Measurements from ENCODE around the gene SMYD2.
A peak's percentile ranks its signal among the peaks of the same experiment; 100 is the strongest.

Gene SMYD2

DNA sequence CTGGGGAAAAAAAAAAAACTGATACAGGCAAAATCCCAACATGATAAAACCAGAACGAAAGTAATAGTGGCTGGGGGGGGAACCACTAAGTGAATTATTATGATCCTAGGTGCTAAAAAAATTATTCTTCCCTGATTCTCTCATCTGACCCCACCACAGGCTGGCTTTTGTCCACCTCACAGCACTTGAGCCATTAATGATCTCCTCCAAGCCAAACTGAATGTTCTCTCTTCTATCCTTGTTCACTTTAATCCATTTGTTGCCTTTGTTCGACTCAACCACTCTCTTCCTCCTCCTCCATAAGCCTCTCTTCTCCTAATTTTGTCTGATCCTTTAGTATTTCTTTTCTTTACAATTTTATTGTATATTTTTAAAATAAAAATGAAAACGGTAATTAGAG, 16.0 kb upstream of the SMYD2 start:
- H3K4me2 ChIP-seq (ENCODE audit: insufficient read depth, low read length): no peak overlapping the region
- H3K4me1 ChIP-seq (ENCODE audit: insufficient read depth, low read length): peaks cover 4% of the 10 kb centered on the region
- H4K20me1 ChIP-seq (ENCODE audit: insufficient read depth, low read length): no peaks in the 10 kb centered on the region
- no peak overlapping the region for H3K27ac ChIP-seq (ENCODE audit: low read length)
- H3K9ac ChIP-seq (ENCODE audit: low read depth, low read length): no peak overlapping the region
- H3K4me3 ChIP-seq (ENCODE audit: low read depth in 1 of 2, low read length in 2 of 2): no peak overlapping the region
- no peaks in the 10 kb centered on the region for H3K36me3 ChIP-seq (ENCODE audit: insufficient read depth, low read length)
- no peak for ATAC-seq (ENCODE audit: insufficient read depth, low read depth)
- H3K27me3 ChIP-seq (ENCODE audit: insufficient read depth, low read length, poor library complexity): peaks cover 32% of the 10 kb centered on the region
- no peak for TF ChIP-seq EZH2 (IDR thresholded peaks at IDR 0.05; ENCODE audit: borderline replicate concordance, low read depth, low read length, severe bottlenecking)
- TF ChIP-seq, protein P1, sequence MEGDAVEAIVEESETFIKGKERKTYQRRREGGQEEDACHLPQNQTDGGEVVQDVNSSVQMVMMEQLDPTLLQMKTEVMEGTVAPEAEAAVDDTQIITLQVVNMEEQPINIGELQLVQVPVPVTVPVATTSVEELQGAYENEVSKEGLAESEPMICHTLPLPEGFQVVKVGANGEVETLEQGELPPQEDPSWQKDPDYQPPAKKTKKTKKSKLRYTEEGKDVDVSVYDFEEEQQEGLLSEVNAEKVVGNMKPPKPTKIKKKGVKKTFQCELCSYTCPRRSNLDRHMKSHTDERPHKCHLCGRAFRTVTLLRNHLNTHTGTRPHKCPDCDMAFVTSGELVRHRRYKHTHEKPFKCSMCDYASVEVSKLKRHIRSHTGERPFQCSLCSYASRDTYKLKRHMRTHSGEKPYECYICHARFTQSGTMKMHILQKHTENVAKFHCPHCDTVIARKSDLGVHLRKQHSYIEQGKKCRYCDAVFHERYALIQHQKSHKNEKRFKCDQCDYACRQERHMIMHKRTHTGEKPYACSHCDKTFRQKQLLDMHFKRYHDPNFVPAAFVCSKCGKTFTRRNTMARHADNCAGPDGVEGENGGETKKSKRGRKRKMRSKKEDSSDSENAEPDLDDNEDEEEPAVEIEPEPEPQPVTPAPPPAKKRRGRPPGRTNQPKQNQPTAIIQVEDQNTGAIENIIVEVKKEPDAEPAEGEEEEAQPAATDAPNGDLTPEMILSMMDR (IDR thresholded peaks at IDR 0.05; ENCODE audit: borderline replicate concordance, extremely low read depth, low read length, poor library complexity, severe bottlenecking): no peak
- no peaks in the 10 kb centered on the region for H3K9me3 ChIP-seq (ENCODE audit: insufficient read depth, low read length, severe bottlenecking)
- no peak overlapping the region for H2AFZ ChIP-seq (ENCODE audit: low read depth, low read length)
- H3K79me2 ChIP-seq (ENCODE audit: insufficient read depth, low read length): no peaks in the 10 kb centered on the region
- no peak for DNase-seq

GRCh38 chr1:214270097-214270650, 10.8 kb upstream of the SMYD2 start:
- no peaks in the 10 kb centered on the region for H3K79me2 ChIP-seq (ENCODE audit: insufficient read depth, low read length)
- no peaks in the 10 kb centered on the region for H3K9me3 ChIP-seq (ENCODE audit: insufficient read depth, low read length, severe bottlenecking)
- H3K36me3 ChIP-seq (ENCODE audit: insufficient read depth, low read length): no peaks in the 10 kb centered on the region
- no peak for ATAC-seq (ENCODE audit: insufficient read depth, low read depth)
- H3K4me3 ChIP-seq (ENCODE audit: low read depth in 1 of 2, low read length in 2 of 2): no peak overlapping the region
- H3K4me1 ChIP-seq (ENCODE audit: insufficient read depth, low read length): no peaks in the 10 kb centered on the region
- DNase-seq: no peak
- H3K27me3 ChIP-seq (ENCODE audit: insufficient read depth, low read length, poor library complexity): peaks cover 10% of the 10 kb centered on the region
- no peak overlapping the region for H3K4me2 ChIP-seq (ENCODE audit: insufficient read depth, low read length)
- H3K9ac ChIP-seq (ENCODE audit: low read depth, low read length): no peak overlapping the region
- TF ChIP-seq EZH2 (IDR thresholded peaks at IDR 0.05; ENCODE audit: borderline replicate concordance, low read depth, low read length, severe bottlenecking): no peak
- TF ChIP-seq, protein P1 (IDR thresholded peaks at IDR 0.05; ENCODE audit: borderline replicate concordance, extremely low read depth, low read length, poor library complexity, severe bottlenecking): no peak
- no peaks in the 10 kb centered on the region for H4K20me1 ChIP-seq (ENCODE audit: insufficient read depth, low read length)
- no peak overlapping the region for H2AFZ ChIP-seq (ENCODE audit: low read depth, low read length)
- no peak overlapping the region for H3K27ac ChIP-seq (ENCODE audit: low read length)

GRCh38 chr1:214271174-214271858, 9.6 kb upstream of the SMYD2 start:
- H3K4me3 ChIP-seq (ENCODE audit: low read depth in 1 of 2, low read length in 2 of 2): no peak overlapping the region
- no peaks in the 10 kb centered on the region for H3K79me2 ChIP-seq (ENCODE audit: insufficient read depth, low read length)
- ATAC-seq (ENCODE audit: insufficient read depth, low read depth): no peak
- H3K9me3 ChIP-seq (ENCODE audit: insufficient read depth, low read length, severe bottlenecking): no peaks in the 10 kb centered on the region
- H3K36me3 ChIP-seq (ENCODE audit: insufficient read depth, low read length): no peaks in the 10 kb centered on the region
- H3K27me3 ChIP-seq (ENCODE audit: insufficient read depth, low read length, poor library complexity): peaks cover 5% of the 10 kb centered on the region
- TF ChIP-seq, protein P1 (IDR thresholded peaks at IDR 0.05; ENCODE audit: borderline replicate concordance, extremely low read depth, low read length, poor library complexity, severe bottlenecking): peak; percentile 38
- TF ChIP-seq EZH2 (IDR thresholded peaks at IDR 0.05; ENCODE audit: borderline replicate concordance, low read depth, low read length, severe bottlenecking): no peak
- H2AFZ ChIP-seq (ENCODE audit: low read depth, low read length): no peak overlapping the region
- H4K20me1 ChIP-seq (ENCODE audit: insufficient read depth, low read length): no peaks in the 10 kb centered on the region
- H3K4me1 ChIP-seq (ENCODE audit: insufficient read depth, low read length): no peaks in the 10 kb centered on the region
- no peak for DNase-seq
- H3K9ac ChIP-seq (ENCODE audit: low read depth, low read length): no peak overlapping the region
- H3K27ac ChIP-seq (ENCODE audit: low read length): no peak overlapping the region
- H3K4me2 ChIP-seq (ENCODE audit: insufficient read depth, low read length): no peak overlapping the region

All from DND-41 (cell line).